DMS 273 (cell line): Measurements from ENCODE around the gene MORC4.

ENCODE experiments used
- DNase-seq: peaks from one replicate; lab custom pipeline; 2025; ENCODE audit not compliant: unreplicated experiment; lab: John Stamatoyannopoulos, UW

The MORC4 gene

DNA sequence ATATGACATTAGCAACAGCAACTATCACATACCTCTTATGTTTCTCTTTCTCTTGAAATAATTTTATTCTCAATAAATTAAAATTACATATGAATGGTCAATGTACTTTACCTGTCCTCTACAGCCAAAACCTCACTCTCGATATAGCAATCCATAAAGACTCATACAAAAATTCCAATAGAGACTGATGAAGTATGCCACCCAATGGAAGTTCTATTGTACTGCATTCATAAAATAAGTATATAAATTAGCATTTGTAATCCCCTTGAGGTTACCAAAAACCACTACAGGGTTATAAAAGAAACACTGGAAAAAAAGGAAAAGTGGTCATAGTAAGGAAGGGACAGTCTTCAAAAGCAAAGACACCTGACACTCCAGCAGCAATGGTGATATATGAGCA is 47.0 kb downstream of the MORC4 start:
- DNase-seq, result peak; percentile 30

DNA sequence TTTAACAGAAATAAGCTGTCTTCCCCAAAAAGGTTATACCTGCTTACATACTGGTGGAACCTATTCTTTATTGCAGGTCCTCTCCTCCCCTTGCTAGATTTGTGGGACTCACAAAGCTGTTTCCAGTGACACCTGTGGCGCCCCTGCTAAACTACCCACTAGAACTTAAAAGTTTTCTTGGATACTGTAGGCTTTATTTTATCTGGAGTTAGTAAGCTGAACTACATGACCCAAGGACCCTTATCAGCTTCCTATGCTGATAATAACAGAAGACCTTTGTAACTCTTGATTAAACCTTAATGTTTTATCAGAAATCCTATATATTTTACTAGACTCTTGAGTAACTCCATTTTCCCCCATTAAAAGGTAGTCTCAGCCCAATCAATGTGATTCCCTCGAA is 47.5 kb downstream of the MORC4 start:
- DNase-seq, result no peak

GRCh38 chrX:106952089-106952488 is 47.9 kb downstream of the MORC4 start:
- no peak for DNase-seq

DNA sequence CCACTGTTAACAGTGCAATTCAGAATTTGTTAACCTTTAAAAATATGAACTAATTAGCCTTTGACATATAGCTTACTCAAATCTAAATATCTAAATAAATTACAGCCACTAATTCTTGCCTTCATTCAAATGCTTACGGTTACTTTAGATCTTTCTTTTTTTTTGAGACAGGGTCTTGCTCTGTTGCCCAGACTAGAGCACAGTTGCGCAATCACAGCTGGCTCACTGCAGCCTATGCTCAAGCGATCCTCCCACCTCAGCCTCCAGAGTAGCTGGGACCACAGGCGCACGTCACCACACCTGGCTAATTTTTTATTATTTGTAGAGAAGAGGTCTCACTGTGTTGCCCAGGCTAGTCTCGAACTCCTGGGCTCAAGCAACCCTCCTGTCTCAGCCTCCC is 48.8 kb downstream of the MORC4 start:
- no peak for DNase-seq

GRCh38 chrX:106950381-106950780 is 49.6 kb downstream of the MORC4 start:
- no peak for DNase-seq

DNA sequence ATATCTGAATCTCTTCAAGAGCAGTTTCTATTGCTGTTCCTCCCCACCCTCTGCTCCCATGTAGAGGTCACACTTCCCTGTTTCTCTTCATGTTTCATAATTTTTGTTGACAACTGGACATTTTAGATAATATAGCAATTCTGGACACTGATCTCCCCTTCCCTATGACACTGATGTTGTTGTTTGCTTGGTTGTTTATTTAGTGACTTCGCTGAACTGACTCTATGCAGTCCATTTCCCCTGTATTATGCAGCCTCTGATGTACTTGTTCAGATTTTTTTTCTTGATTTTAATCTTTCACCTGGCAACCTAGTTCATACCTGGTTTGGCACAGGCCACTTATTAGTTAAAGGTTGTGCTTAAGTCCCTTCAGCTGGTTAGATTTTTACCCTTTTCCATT is 50.6 kb downstream of the MORC4 start:
- no peak for DNase-seq

DNA sequence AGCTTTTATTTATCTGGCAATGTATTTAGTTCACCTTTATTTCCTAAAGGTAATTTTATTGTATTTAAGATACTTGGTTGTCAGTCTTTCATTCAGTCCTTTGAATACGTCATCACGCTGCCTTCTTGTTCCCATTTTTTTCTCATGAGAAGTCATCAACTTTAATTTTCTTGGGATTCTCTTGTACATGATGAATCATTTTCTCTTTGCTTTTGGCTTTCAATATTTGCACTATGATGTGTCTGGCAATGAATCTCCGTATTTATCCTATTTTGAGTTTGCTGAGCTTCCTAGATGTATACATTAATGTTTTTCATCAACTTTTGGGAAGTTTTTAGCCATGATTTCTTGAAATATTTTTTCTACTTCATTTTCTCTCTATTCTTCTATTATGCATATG is 51.4 kb downstream of the MORC4 start:
- no peak for DNase-seq

DNA sequence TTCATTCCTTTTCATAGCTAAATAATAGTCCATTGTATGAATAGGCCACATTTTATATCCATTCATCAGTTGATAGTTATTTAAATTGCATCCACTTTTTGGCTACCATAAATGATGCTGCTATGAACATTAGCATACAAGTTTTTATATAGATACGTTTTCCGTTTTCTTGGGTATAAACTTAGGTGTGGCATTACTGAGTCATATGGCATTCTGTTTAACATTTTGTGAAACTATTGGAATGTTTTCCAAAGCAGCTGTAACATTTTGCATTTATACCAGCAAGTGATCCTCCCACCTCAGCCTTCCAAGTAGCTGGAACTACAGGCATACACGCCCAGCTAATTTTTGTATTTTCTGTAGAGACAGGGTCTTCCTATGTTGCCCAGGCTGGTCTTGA is 53.5 kb downstream of the MORC4 start:
- no peak for DNase-seq

- DNase-seq, result no peak
Measured at GRCh38 chrX:106940068-106940467, 59.9 kb downstream of the MORC4 start.

DNA sequence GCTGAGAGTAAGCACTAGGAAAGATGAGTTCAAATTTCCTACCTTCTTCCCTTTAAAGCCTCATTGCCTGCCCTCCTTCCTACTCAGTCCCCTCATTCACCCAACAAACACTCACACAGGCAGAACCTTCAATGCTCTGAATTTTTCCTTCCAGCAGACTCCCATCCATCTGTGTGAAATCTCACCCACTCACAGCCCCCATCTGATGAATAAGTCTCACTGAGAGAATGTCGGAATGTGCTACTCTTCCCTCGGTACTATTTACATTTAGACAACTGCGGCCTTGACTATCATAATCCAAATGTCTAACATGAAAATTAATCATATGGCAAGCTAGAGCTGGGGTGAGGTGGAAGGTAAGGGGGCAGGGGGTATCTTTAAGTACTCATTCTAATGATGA is 60.4 kb downstream of the MORC4 start:
- no peak for DNase-seq

GRCh38 chrX:106936246-106936645 is 63.8 kb downstream of the MORC4 start:
- no peak for DNase-seq

DNA sequence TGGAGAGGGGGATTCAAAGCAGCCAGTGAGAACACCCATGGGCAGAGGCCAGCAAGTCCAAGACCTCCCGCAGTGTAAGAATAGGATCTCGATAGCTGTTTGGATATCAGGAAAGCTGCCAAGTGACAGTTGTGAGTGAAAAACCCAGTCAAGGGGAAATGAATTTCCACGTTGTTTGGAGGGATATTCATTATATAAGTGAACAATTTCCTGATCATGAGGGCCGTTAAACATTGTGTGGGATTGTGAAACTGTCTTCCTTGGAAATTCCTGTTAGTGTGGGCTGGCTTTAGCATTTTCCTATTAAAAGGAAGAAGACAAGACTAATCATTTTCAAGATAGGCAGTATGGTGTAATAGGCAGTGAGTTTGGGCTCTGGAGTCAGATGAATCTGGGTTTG is 64.8 kb downstream of the MORC4 start:
- no peak for DNase-seq

DNA sequence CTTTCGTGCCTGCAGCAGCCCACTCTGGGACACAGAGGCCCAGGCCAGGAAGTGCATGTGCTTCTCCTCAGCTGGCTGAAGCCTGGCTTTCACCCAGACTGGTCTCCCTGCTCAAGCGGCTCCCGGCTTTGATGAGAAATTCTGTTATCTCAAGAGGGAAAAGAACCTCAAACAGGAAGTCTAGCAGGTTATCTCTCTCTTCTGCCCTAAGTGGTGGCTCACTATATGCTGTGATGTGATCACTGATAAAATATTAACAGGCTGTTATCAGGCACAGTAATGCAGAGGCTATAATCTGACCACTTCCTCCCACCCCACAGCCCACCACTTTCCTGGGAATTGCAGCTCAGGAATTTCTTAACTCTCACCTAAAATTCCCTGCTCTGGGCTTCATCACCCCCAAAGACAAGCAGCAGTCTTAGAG is 66.5 kb downstream of the MORC4 start:
- no peak for DNase-seq

GRCh38 chrX:106932960-106933537 is 67.0 kb downstream of the MORC4 start:
- DNase-seq, result no peak

GRCh38 chrX:106932492-106932923 is 67.5 kb downstream of the MORC4 start:
- no peak for DNase-seq

DNA sequence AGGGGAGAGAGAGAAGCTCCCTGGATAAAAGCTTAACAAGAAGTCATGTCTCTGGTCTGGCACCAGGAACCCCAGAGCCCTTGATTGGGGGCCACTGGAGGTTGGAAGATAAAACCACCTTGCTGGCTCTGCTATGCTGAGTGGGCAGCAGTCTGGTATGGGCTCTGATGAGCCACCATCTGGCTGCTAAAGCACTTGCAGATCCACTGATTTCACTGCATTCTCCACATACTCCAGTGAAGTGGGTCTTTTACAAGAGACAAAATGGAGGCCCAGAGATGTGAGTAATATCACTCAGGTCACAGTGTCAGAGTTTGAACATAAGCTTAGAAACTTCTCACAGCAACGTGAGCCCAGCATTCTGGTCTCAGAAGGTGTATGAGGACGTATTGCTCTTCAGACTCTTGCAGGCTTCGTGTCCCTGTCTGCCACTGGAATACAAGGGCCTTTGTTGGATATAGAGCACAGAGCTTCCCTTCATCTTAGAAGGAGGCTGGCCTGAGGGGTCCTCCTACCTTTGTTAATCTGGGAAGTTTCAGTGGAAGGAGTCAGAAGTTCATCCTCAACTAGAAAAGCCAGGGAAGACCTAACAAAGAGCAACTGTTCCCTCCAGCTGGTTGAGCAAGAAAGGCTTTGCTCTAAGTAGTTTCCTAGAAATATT is 68.1 kb downstream of the MORC4 start:
- no peak for DNase-seq

DNA sequence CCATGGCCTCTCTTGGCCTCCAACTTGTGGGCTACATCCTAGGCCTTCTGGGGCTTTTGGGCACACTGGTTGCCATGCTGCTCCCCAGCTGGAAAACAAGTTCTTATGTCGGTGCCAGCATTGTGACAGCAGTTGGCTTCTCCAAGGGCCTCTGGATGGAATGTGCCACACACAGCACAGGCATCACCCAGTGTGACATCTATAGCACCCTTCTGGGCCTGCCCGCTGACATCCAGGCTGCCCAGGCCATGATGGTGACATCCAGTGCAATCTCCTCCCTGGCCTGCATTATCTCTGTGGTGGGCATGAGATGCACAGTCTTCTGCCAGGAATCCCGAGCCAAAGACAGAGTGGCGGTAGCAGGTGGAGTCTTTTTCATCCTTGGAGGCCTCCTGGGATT is 71.8 kb downstream of the MORC4 start:
- DNase-seq, result no peak

DNA sequence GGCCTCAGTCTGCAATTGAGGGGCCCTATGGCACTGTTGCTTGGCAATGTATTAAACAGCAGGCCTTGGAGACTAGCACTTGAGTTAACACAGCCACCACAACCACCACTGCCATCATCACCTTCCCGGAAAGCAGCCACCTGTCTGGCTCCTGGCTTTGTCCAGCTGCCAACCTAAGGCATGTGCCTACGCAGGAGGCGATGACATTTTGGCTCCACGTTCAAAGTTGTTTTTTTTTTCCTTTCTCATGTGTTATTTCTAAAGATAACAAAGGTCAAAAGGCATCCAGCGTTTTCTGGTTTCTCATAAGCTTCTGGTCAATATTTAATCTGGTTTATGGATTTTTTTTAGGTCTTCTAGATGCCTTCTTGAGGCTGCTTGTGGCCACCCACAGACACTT is 72.3 kb downstream of the MORC4 start:
- DNase-seq, result no peak

- no peak for DNase-seq
Measured at GRCh38 chrX:106927023-106927422, 73.0 kb downstream of the MORC4 start.

GRCh38 chrX:106921637-106922036 is 78.4 kb downstream of the MORC4 start:
- no peak for DNase-seq

GRCh38 chrX:106919932-106920452 is 80.0 kb downstream of the MORC4 start, which contains the start of gene CLDN2:
TSS of gene CLDN2 (plus strand) at chrX:106920402. CDS start at chrX:106928229, 7,827 bp downstream.
- no peak for DNase-seq

DNA sequence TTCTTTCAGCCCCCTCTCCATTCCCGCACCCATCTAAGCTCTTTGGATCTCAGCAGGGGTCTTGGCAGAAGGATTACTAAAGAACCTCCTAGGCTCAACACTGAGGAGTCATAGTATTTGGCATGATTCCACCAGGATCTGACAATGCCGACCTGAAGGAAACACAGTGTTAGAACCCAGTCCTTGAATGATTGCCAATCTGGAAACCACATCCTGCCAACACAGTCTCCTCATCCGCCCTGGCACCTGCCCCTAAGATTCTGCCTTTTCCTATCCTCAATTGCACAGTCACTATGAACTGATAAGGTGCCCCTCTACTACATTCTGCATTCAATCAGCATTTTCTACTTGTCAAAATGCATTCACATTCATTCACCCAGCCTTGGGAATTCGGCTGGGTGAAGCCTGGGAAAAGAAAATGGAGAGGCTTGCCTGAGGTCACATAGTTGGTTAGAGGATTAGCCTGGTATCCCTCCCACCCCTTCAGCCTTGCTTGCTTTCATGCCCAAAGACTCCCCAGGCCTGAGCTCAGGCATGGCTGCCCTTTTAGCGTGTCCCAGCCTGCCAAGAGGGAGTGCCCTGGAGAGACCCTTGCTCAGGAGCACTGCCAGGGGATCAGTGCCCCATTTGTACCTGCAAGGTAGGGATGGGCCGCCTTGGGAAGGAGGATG is 82.0 kb downstream of the MORC4 start:
- DNase-seq, result peak; percentile 8
